ENCODE results near the gene ANKRD65.

DNA sequence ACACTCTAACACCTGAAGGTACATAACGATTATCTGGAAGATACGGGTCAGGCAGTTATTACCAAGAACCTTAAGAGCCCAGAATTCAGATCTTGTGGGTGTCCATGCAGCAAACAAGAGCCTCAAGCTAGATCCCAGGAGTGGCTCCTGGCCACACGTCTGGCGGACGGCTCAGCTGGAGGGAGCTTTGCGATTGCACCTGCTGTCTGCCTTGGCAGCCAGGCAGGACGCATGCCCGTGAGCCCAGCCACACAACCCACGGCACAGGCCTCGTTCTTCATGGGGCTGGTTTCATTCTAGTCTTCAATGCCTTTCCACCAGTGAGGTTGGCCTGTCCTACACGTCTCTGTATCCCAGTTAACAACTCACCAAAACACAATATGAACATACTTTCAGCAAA lies 27.6 kb downstream of the ANKRD65 start:
- TF ChIP-seq, protein P1, sequence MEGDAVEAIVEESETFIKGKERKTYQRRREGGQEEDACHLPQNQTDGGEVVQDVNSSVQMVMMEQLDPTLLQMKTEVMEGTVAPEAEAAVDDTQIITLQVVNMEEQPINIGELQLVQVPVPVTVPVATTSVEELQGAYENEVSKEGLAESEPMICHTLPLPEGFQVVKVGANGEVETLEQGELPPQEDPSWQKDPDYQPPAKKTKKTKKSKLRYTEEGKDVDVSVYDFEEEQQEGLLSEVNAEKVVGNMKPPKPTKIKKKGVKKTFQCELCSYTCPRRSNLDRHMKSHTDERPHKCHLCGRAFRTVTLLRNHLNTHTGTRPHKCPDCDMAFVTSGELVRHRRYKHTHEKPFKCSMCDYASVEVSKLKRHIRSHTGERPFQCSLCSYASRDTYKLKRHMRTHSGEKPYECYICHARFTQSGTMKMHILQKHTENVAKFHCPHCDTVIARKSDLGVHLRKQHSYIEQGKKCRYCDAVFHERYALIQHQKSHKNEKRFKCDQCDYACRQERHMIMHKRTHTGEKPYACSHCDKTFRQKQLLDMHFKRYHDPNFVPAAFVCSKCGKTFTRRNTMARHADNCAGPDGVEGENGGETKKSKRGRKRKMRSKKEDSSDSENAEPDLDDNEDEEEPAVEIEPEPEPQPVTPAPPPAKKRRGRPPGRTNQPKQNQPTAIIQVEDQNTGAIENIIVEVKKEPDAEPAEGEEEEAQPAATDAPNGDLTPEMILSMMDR (IDR thresholded peaks at IDR 0.05; ENCODE audit: extremely low read depth in 1 of 2, insufficient read depth in 1 of 2, low read depth in 1 of 2, low read length in 2 of 2) = no peak
- TF ChIP-seq EZH2 (IDR thresholded peaks at IDR 0.05; ENCODE audit: borderline replicate concordance, low read depth, low read length, severe bottlenecking) (no peak), POLR2A (IDR thresholded peaks at IDR 0.05; ENCODE audit: low read depth, low read length) (no peak), POLR2AphosphoS5 (IDR thresholded peaks at IDR 0.05; ENCODE audit: insufficient read depth, low read depth, low read length) (no peak), JUN (IDR thresholded peaks at IDR 0.05; ENCODE audit: borderline replicate concordance, insufficient read depth, insufficient read length, low read depth) (no peak), MYC (IDR thresholded peaks at IDR 0.05; ENCODE audit: low read depth, low read length) (no peak)
- TF ChIP-seq, protein P2, sequence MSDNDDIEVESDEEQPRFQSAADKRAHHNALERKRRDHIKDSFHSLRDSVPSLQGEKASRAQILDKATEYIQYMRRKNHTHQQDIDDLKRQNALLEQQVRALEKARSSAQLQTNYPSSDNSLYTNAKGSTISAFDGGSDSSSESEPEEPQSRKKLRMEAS (IDR thresholded peaks at IDR 0.05; ENCODE audit: insufficient read depth, insufficient read length) = no peak
